Stomach (tissue), 9 donors: ENCODE data around the gene GOLT1A. TPM values are rescaled to one million over a fixed set of nuclear protein-coding genes. Genes with fewer than 3 reads are reported as not detected.

Experiments used
- DNase-seq, 2 donors: peaks; one replicate each; pipeline versions ENCODE4 v3.0.0 to v3.0.0-alpha.2; 2013 to 2019
- H3K27ac ChIP-seq, 5 donors: fragments of 200-600 bp in 4 of 5; sonication (generic) in 4 of 5; one replicate each; pipeline ENCODE4 v1.5.1; 2013 to 2019; ENCODE audit warnings: mild to moderate bottlenecking in 1 of 5, moderate library complexity in 1 of 5
- H3K27me3 ChIP-seq, 3 donors: fragments of 200-600 bp; sonication (generic); one replicate each; pipeline ENCODE4 v1.5.1; 2017 to 2019; ENCODE audit warnings: mixed run types in 1 of 3
- H3K36me3 ChIP-seq, 4 donors: fragments of 200-600 bp; sonication (generic); 1 replicate in 3 of 4; 2 replicates in 1 of 4; pipeline ENCODE4 v1.5.1; 2016 to 2019
- H3K4me1 ChIP-seq, 4 donors: fragments of 200-600 bp; sonication (generic); one replicate each; pipeline ENCODE4 v1.5.1; 2016 to 2019
- H3K4me3 ChIP-seq, 4 donors: fragments of 200-600 bp; sonication (generic) in 3 of 4; one replicate each; pipeline ENCODE4 v1.5.1; 2016 to 2019; ENCODE audit warnings: mild to moderate bottlenecking in 1 of 4
- H3K9me3 ChIP-seq, 4 donors: fragments of 200-600 bp; sonication (generic); one replicate each; pipeline ENCODE4 v1.5.1; 2016 to 2019
- EP300 ChIP-seq: sonication (generic); formaldehyde crosslinking; IDR thresholded peaks from one replicate; pipeline ENCODE4 v1.6.1; 2017; ENCODE audit warnings: antibody characterized with exemption
- POLR2A ChIP-seq, 4 donors: fragments of 450-650 bp; IDR thresholded peaks; one replicate each; pipeline ENCODE4 v1.6.1; 2016; ENCODE audit warnings: antibody characterized with exemption in 4 of 4, control low read depth in 2 of 4, mild to moderate bottlenecking in 1 of 4, moderate library complexity in 1 of 4
- POLR2AphosphoS5 ChIP-seq, 3 donors: sonication (generic); formaldehyde crosslinking; IDR thresholded peaks; one replicate each; pipeline ENCODE4 v1.6.1; 2016; ENCODE audit warnings: antibody characterized with exemption in 3 of 3
- WGBS, 5 donors: extraction: QIAGEN DNeasy Blood & Tissue Kit in 3 of 5; methylation state at CpG; one replicate each; pipeline versions ENCODE4 v1.1.5 to v1.1.7; 2013 to 2018; 5-methylcytosine and 5-hydroxymethylcytosine counted together
- intact Hi-C: fragments of 100-400 bp; cut with DNase I; formaldehyde crosslinking; loops from one replicate; pipeline ENCODE4 v1.15.1; 2023; ENCODE audit warnings: low total_unique reads
- polyA plus RNA-seq, 3 donors: library from polyadenylated mRNA; stranded (reverse); fragments of 200-250 nt; gene quantifications; one replicate each; pipeline ENCODE4 v1.2.3, GENCODE V29; 2013
- total RNA-seq, 5 donors: library from RNA; depleted of rRNA; stranded (reverse); fragments of >200 nt; gene quantifications; one replicate each; pipeline versions ENCODE4 v1.1.0 to v1.2.3, GENCODE V29; 2014 to 2016
- TF ChIP-seq, protein P1 (sequence below), 7 experiments: fragments of 450-650 bp in 4 of 7; fragments of 200-600 bp in 3 of 7; sonication (generic) in 3 of 7; IDR thresholded peaks; one replicate each; pipeline ENCODE4 v1.5.1; 2016 to 2019; ENCODE audit warnings: antibody characterized with exemption in 7 of 7, control low read depth in 2 of 7, mild to moderate bottlenecking in 1 of 7
- donor health status: healthy with polysubstance abuse.
- donor health status: Bipolar disorder and iron deficiency.
- donor health status: healthy.

GOLT1A gene
- total and polyA plus RNA-seq, 8 donors: 1.8 to 16.6 (median 6.9) TPM; not detected in 2

- Histone ChIP-seq H3K4me1 (peaks cover 3 to 6% (median 3%) of the 10 kb centered on the region in 4 donors), H3K9me3 (no peaks in the 10 kb centered on the region), H3K27ac (no peak overlapping the region), H3K36me3 (no peaks in the 10 kb centered on the region), H3K4me3 (no peak overlapping the region), H3K27me3 (peaks cover 0 to 53% (median 0%) of the 10 kb centered on the region in 3 donors)
- 80 to 89% (median 88%) methylated on average over 9 of the region's 9 CpGs for WGBS, 5 donors
- intact Hi-C loops: no loop called here
- TF ChIP-seq, protein P1, sequence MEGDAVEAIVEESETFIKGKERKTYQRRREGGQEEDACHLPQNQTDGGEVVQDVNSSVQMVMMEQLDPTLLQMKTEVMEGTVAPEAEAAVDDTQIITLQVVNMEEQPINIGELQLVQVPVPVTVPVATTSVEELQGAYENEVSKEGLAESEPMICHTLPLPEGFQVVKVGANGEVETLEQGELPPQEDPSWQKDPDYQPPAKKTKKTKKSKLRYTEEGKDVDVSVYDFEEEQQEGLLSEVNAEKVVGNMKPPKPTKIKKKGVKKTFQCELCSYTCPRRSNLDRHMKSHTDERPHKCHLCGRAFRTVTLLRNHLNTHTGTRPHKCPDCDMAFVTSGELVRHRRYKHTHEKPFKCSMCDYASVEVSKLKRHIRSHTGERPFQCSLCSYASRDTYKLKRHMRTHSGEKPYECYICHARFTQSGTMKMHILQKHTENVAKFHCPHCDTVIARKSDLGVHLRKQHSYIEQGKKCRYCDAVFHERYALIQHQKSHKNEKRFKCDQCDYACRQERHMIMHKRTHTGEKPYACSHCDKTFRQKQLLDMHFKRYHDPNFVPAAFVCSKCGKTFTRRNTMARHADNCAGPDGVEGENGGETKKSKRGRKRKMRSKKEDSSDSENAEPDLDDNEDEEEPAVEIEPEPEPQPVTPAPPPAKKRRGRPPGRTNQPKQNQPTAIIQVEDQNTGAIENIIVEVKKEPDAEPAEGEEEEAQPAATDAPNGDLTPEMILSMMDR (IDR thresholded peaks at IDR 0.05): no peak
- TF ChIP-seq POLR2AphosphoS5 (IDR thresholded peaks at IDR 0.05): no peak
- no peak for TF ChIP-seq POLR2A (IDR thresholded peaks at IDR 0.05)
- no peak for TF ChIP-seq EP300
- DNase-seq: no peak
Observed at GRCh38 chr1:204199579-204199978, 14.2 kb downstream of the GOLT1A start.

- Histone ChIP-seq H3K27ac (no peak overlapping the region), H3K4me1 (peaks cover 5 to 12% (median 8%) of the 10 kb centered on the region in 4 donors), H3K9me3 (no peaks in the 10 kb centered on the region), H3K4me3 (no peak overlapping the region), H3K36me3 (no peaks in the 10 kb centered on the region), H3K27me3 (peaks cover 0 to 53% (median 0%) of the 10 kb centered on the region in 3 donors)
- 59 to 66% (median 63%) methylated on average over 18 of the region's 18 CpGs for WGBS, 5 donors
- intact Hi-C loops: no loop called here
- DNase-seq: peak in 1 of 2 donors; percentile 65
- TF ChIP-seq, protein P1 (IDR thresholded peaks at IDR 0.05): no peak
- TF ChIP-seq POLR2A (IDR thresholded peaks at IDR 0.05): no peak
- no peak for TF ChIP-seq EP300
- TF ChIP-seq POLR2AphosphoS5 (IDR thresholded peaks at IDR 0.05): no peak
Observed at GRCh38 chr1:204198348-204199340, 15.1 kb downstream of the GOLT1A start.

GRCh38 chr1:204197068-204197467, 16.7 kb downstream of the GOLT1A start:
- Histone ChIP-seq H3K27ac (no peak overlapping the region), H3K27me3 (peaks cover 0 to 56% (median 0%) of the 10 kb centered on the region in 3 donors), H3K4me3 (no peak overlapping the region), H3K4me1 (peaks cover 5 to 25% (median 18%) of the 10 kb centered on the region in 4 donors), H3K9me3 (no peaks in the 10 kb centered on the region), H3K36me3 (no peaks in the 10 kb centered on the region)
- intact Hi-C loops: no loop called here
- TF ChIP-seq, protein P1 (IDR thresholded peaks at IDR 0.05): no peak
- TF ChIP-seq POLR2AphosphoS5 (IDR thresholded peaks at IDR 0.05) (no peak), POLR2A (IDR thresholded peaks at IDR 0.05) (no peak), EP300 (no peak)
- 72 to 79% (median 76%) methylated on average over 5 of the region's 5 CpGs for WGBS, 5 donors
- no peak for DNase-seq

DNA sequence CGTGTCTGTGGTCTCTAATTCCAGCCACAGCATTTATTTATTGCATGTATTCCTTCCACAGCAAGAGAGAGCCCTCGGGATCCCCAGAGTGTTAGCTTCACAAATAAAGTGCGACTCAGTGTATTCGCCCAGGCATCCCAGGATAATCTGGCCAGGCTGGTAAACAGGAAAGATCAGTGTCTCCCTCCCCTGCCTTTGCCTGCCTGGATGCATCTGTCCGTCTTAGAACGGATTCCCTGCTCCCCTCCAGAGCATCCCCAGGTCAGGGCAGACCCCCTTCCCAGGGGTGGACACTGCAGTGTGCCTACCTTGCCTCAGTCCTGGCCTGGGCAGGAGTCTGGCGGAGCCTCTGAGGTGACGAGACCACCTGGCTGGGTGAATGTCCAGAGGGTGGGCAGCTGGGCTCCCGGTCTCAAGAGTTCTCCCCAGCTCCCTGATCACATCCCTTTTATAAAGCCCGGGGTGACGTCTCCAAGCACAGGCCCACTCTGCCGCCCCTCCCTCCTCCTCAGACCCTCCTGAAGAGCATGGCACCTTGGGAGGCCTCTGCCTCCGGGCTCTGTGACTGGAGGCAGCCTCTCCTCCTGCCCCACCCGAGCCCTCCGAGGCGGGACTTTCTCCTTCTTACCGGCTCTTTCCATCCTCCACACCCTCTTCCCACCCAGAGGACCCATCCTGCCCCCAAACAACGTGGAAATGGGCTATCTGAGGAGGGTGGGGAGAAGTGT, 17.6 kb downstream of the GOLT1A start, which contains the start of gene KISS1:
KISS1 (minus strand) TSS at position 424 of the 728 bp plus-strand sequence. CDS start 3,615 bp downstream, outside the sequence.
- 60 to 65% (median 62%) methylated on average over 18 of the region's 18 CpGs for WGBS, 5 donors

More for the DNA sequence above, 17.6 kb downstream of the GOLT1A start, which contains the start of gene KISS1:
- H3K4me1 ChIP-seq: peaks cover 8 to 33% (median 18%) of the 10 kb centered on the region in 4 donors
- TF ChIP-seq EP300: no peak
- TF ChIP-seq POLR2AphosphoS5 (IDR thresholded peaks at IDR 0.05): no peak
- TF ChIP-seq, protein P1 (IDR thresholded peaks at IDR 0.05): no peak
- TF ChIP-seq POLR2A (IDR thresholded peaks at IDR 0.05): no peak
- no peak within 1 kb of the TSS for H3K4me3 ChIP-seq
- H3K27ac ChIP-seq: no peak within 1 kb of the TSS
- DNase-seq: no peak
- intact Hi-C loops: no loop called here
- no peaks in the 10 kb centered on the region for H3K36me3 ChIP-seq
- no peaks in the 10 kb centered on the region for H3K9me3 ChIP-seq
- peaks cover 0 to 62% (median 0%) of the 10 kb centered on the region in 3 donors for H3K27me3 ChIP-seq
